Measurements from ENCODE around the gene ASIC2.
"Not testable (repeated sequence)": the region's sequence is repeated elsewhere in the genome, so short reads cannot be mapped to it uniquely, and the experiment has no call there.

ASIC2 gene

DNA sequence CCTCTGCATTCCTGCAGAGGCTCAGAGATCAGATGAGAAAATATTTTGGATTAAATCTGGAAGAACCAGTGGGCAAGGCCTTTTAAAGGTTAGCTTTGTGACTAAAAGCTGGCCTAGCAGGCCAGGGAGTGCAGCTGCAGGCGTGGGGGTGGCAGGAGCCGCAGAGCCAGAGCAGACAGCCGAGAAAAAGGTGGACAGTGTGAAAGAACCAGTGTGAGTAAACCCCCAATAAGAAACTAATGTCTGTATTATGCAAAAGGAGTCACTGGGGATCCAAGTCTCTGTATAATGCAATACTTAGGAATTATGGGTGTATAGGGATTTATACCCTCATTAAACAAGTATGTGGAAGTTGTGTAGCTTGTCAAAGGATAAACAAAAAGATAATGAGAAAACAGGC lies 322.8 kb downstream of the ASIC2 start:
- Histone ChIP-seq H3K4me3 (no peak overlapping the region), H3K9me3 (no peaks in the 10 kb centered on the region), H3K36me3 (no peaks in the 10 kb centered on the region), H3K27ac (no peak overlapping the region), H4K20me1 (no peaks in the 10 kb centered on the region), H3K4me2 (no peak overlapping the region), H3K9ac (no peak overlapping the region), H3K4me1 (peaks cover 8% of the 10 kb centered on the region; the same call in 1 of the 2 replicates), H3K27me3 (no peaks in the 10 kb centered on the region)
- no peak for TF ChIP-seq Cebpa-rat (IDR thresholded peaks at IDR 0.05)

- H3K9ac ChIP-seq, H3K4me3 ChIP-seq, H3K27me3 ChIP-seq, H3K9me3 ChIP-seq, H3K4me1 ChIP-seq, H4K20me1 ChIP-seq, H3K27ac ChIP-seq, H3K36me3 ChIP-seq, H3K4me2 ChIP-seq: not testable (repeated sequence)
These were observed 323.9 kb downstream of the ASIC2 start for GRCh38 chr17:32969231-32969630.

- no peak overlapping the region for H3K27ac ChIP-seq
- no peaks in the 10 kb centered on the region for H3K9me3 ChIP-seq
- no peaks in the 10 kb centered on the region for H3K36me3 ChIP-seq
- H4K20me1 ChIP-seq, result no peaks in the 10 kb centered on the region
- no peak overlapping the region for H3K4me2 ChIP-seq
- H3K27me3 ChIP-seq, result no peaks in the 10 kb centered on the region
- H3K4me3 ChIP-seq, result no peak overlapping the region
- no peak for TF ChIP-seq Cebpa-rat (IDR thresholded peaks at IDR 0.05)
- H3K4me1 ChIP-seq, result no peaks in the 10 kb centered on the region
- no peak overlapping the region for H3K9ac ChIP-seq
These were observed 328.6 kb downstream of the ASIC2 start for GRCh38 chr17:32964541-32964940.
